NCI-H1694 treated with DMSO at 0.1 percent for 48 hours (cell line): ENCODE results near the gene ANK3.

Source experiments
- DNase-seq: peaks from one replicate; lab custom pipeline; 2025; lab: John Stamatoyannopoulos, UW

Gene ANK3

GRCh38 chr10:60413306-60414012 is 23.8 kb upstream of the ANK3 start:
- DNase-seq: no peak

- DNase-seq: no peak
These were observed 21.3 kb upstream of the ANK3 start for GRCh38 chr10:60410970-60411369.

- DNase-seq: no peak
These were observed 19.5 kb upstream of the ANK3 start for GRCh38 chr10:60409202-60409601.

- no peak for DNase-seq
These were observed 16.5 kb upstream of the ANK3 start for GRCh38 chr10:60406182-60406581.

- DNase-seq: no peak
These were observed 15.5 kb upstream of the ANK3 start for GRCh38 chr10:60405172-60405571.

- DNase-seq: no peak
These were observed 13.6 kb upstream of the ANK3 start for GRCh38 chr10:60403168-60403873.

GRCh38 chr10:60400366-60400765 is 10.7 kb upstream of the ANK3 start:
- no peak for DNase-seq

- peak; percentile 45 for DNase-seq
These were observed 9.7 kb upstream of the ANK3 start for GRCh38 chr10:60399328-60399727.

GRCh38 chr10:60397792-60398191 is 8.1 kb upstream of the ANK3 start:
- DNase-seq: no peak

GRCh38 chr10:60396766-60397165 is 7.1 kb upstream of the ANK3 start:
- DNase-seq: no peak

GRCh38 chr10:60395711-60396110 is 6.0 kb upstream of the ANK3 start:
- no peak for DNase-seq

- no peak for DNase-seq
These were observed 4.8 kb upstream of the ANK3 start for GRCh38 chr10:60394446-60394845.

GRCh38 chr10:60390224-60390626 is 550 bp upstream of the ANK3 start:
- peak; percentile 54 for DNase-seq

- DNase-seq: peak; percentile 52
These were observed 870 bp downstream of the ANK3 start for GRCh38 chr10:60388709-60389301.

GRCh38 chr10:60388116-60388625 is 1.5 kb downstream of the ANK3 start:
- DNase-seq: no peak

- DNase-seq: no peak
These were observed 2.1 kb downstream of the ANK3 start for GRCh38 chr10:60387531-60387930.

GRCh38 chr10:60385399-60385738 is 4.3 kb downstream of the ANK3 start:
- DNase-seq: no peak

GRCh38 chr10:60384708-60385398 is 4.8 kb downstream of the ANK3 start:
- DNase-seq: no peak

GRCh38 chr10:60384011-60384410 is 5.7 kb downstream of the ANK3 start:
- DNase-seq: no peak

GRCh38 chr10:60382946-60383681 is 6.6 kb downstream of the ANK3 start:
- DNase-seq: no peak

GRCh38 chr10:60380781-60381180 is 8.9 kb downstream of the ANK3 start:
- DNase-seq: no peak

- DNase-seq: no peak
These were observed 11.7 kb downstream of the ANK3 start for GRCh38 chr10:60377955-60378354.
